GM18867 (cell line): ENCODE results near the gene CYBC1.
"Not testable (repeated sequence)": the region's sequence is repeated elsewhere in the genome, so short reads cannot be mapped to it uniquely, and the experiment has no call there.

Experiments used
- ATAC-seq: cut with Tn5 transposase; IDR thresholded peaks from one replicate; pipeline ENCODE4 v1.9.1; 2021; ENCODE audit warnings: mild to moderate bottlenecking, moderate library complexity; ENCODE audit not compliant: unreplicated experiment

Gene CYBC1

GRCh38 chr17:82479602-82480001 is 29.1 kb upstream of the CYBC1 start:
- ATAC-seq = no peak

GRCh38 chr17:82477934-82478333 is 27.4 kb upstream of the CYBC1 start:
- no peak for ATAC-seq

- no peak for ATAC-seq
These were observed 24.9 kb upstream of the CYBC1 start for GRCh38 chr17:82475458-82475857.

GRCh38 chr17:82474223-82475010 is 23.9 kb upstream of the CYBC1 start:
- no peak for ATAC-seq

- ATAC-seq = no peak
These were observed 19.5 kb upstream of the CYBC1 start for GRCh38 chr17:82470065-82470464.

- ATAC-seq = no peak
These were observed 18.1 kb upstream of the CYBC1 start for GRCh38 chr17:82468692-82469091.

- ATAC-seq = no peak
These were observed 14.6 kb upstream of the CYBC1 start for GRCh38 chr17:82465023-82465603.

- no peak for ATAC-seq
These were observed 14.0 kb upstream of the CYBC1 start for GRCh38 chr17:82464567-82464929.

- no peak for ATAC-seq
These were observed 13.5 kb upstream of the CYBC1 start for GRCh38 chr17:82463925-82464566.

GRCh38 chr17:82463391-82463790 is 12.8 kb upstream of the CYBC1 start:
- ATAC-seq = no peak

- ATAC-seq = no peak
These were observed 11.4 kb upstream of the CYBC1 start for GRCh38 chr17:82461827-82462524.

- not testable (repeated sequence) for ATAC-seq
These were observed 9.4 kb upstream of the CYBC1 start for GRCh38 chr17:82459936-82460335.

GRCh38 chr17:82458885-82459424 is 8.4 kb upstream of the CYBC1 start:
- peak; percentile 8 for ATAC-seq

GRCh38 chr17:82458179-82458884 is 7.8 kb upstream of the CYBC1 start, which contains the start of gene NARF:
NARF (plus strand) TSS chr17:82458741; CDS start chr17:82458804, 63 bp downstream.
- peak; percentile 89 for ATAC-seq

- no peak for ATAC-seq
These were observed 7.3 kb upstream of the CYBC1 start for GRCh38 chr17:82457929-82458178.

- ATAC-seq = no peak
These were observed 6.7 kb upstream of the CYBC1 start for GRCh38 chr17:82457073-82457928.

GRCh38 chr17:82453706-82454105 is 3.2 kb upstream of the CYBC1 start:
- not testable (repeated sequence) for ATAC-seq

GRCh38 chr17:82453151-82453550 is 2.6 kb upstream of the CYBC1 start:
- not testable (repeated sequence) for ATAC-seq

- no peak for ATAC-seq
These were observed 1.6 kb upstream of the CYBC1 start for GRCh38 chr17:82452162-82452561.

GRCh38 chr17:82449883-82450356 is 632 bp downstream of the CYBC1 start:
- no peak for ATAC-seq
